Endodermal cell (in vitro differentiated cells): ENCODE data around the gene BOK. TPM values are rescaled to one million over a fixed set of nuclear protein-coding genes. Genes with fewer than 3 reads are reported as not detected.

Source experiments
- DNase-seq: peaks from one replicate; pipeline ENCODE4 v3.0.0-alpha.2; 2017
- H3K27ac ChIP-seq: 2 replicates; pipeline ENCODE4 v1.5.1; 2013; ENCODE audit warnings: mild to moderate bottlenecking, low read depth, low read length, moderate library complexity
- H3K27me3 ChIP-seq: 2 replicates; pipeline ENCODE4 v1.6.1; 2013; ENCODE audit warnings: mild to moderate bottlenecking, low read length, moderate library complexity; ENCODE audit not compliant: insufficient read depth, control insufficient read depth, poor library complexity, severe bottlenecking
- H3K36me3 ChIP-seq: 2 replicates; pipeline ENCODE4 v1.7.0; 2013; ENCODE audit warnings: mild to moderate bottlenecking, low read length, moderate library complexity; ENCODE audit not compliant: control insufficient read depth, insufficient read depth
- H3K4me1 ChIP-seq: one replicate; pipeline ENCODE4 v1.7.0; 2013; ENCODE audit warnings: low read length; ENCODE audit not compliant: control insufficient read depth, insufficient read depth
- H3K4me3 ChIP-seq: 2 replicates; pipeline ENCODE4 v1.5.1; 2013; ENCODE audit warnings: mild to moderate bottlenecking, low read length, moderate library complexity
- H3K9ac ChIP-seq: 2 replicates; pipeline ENCODE4 v1.6.1; 2013; ENCODE audit warnings: mild to moderate bottlenecking, low read length, moderate library complexity; ENCODE audit not compliant: poor library complexity, severe bottlenecking; ENCODE audit errors: extremely low read depth
- H3K9me3 ChIP-seq: 2 replicates; pipeline ENCODE4 v1.6.1; 2013; ENCODE audit warnings: mild to moderate bottlenecking, low read length, moderate library complexity; ENCODE audit not compliant: control insufficient read depth
- H3K27ac Mint-ChIP-seq: 2 replicates; pipeline ENCODE4 v1.8.0; 2020; ENCODE audit warnings: mixed read lengths
- H3K27me3 Mint-ChIP-seq: 2 replicates; pipeline ENCODE4 v1.8.0; 2021; ENCODE audit warnings: mild to moderate bottlenecking, mixed read lengths; ENCODE audit not compliant: insufficient read depth
- H3K36me3 Mint-ChIP-seq: 2 replicates; pipeline ENCODE4 v1.8.0; 2020; ENCODE audit warnings: low read depth, mixed read lengths
- H3K4me1 Mint-ChIP-seq: 2 replicates; pipeline ENCODE4 v1.8.0; 2020; ENCODE audit warnings: mixed read lengths
- H3K4me3 Mint-ChIP-seq: 2 replicates; pipeline ENCODE4 v1.8.0; 2020; ENCODE audit warnings: mild to moderate bottlenecking, moderate library complexity, mixed read lengths
- H3K9me3 Mint-ChIP-seq: 2 replicates; pipeline ENCODE4 v1.8.0; 2020; ENCODE audit warnings: mild to moderate bottlenecking, mixed read lengths
- CTCF ChIP-seq: fragments of 200-600 bp; sonication (generic); conservative IDR thresholded peaks from 2 replicates; pipeline ENCODE4 v1.5.0; 2021; ENCODE audit warnings: antibody characterized with exemption, mild to moderate bottlenecking
- WGBS, 2 experiments: methylation state at CpG; one replicate each; pipeline versions ENCODE4 v1.1.5 to v1.1.7; 2013; ENCODE audit warnings: missing lambda C conversion rate in 2 of 2, mixed read lengths in 1 of 2; ENCODE audit not compliant: insufficient coverage in 1 of 2, insufficient read length in 1 of 2; 5-methylcytosine and 5-hydroxymethylcytosine counted together
- total RNA-seq, 2 donors: library from RNA; stranded (reverse); fragmentation: NEBNext Ultra II Directional in 1 of 2; extraction: Animal tissue kit (Norgen Biotek cat#: 25700) in 1 of 2; gene quantifications; 2 replicates in 1 of 2; 3 replicates in 1 of 2; pipeline ENCODE4 v1.2.1, GENCODE V29; 2021

The BOK gene
- total RNA-seq, 2 donors from 2014 or later, result 23.4 to 24.5 TPM

GRCh38 chr2:241603686-241604085 lies 45.1 kb downstream of the BOK start:
- Mint-ChIP-seq H3K36me3 (peaks cover 44% of the 10 kb centered on the region), H3K27me3 (no peaks in the 10 kb centered on the region), H3K4me1 (no peaks in the 10 kb centered on the region), H3K27ac (no peak overlapping the region), H3K4me3 (no peak overlapping the region), H3K9me3 (no peaks in the 10 kb centered on the region)
- H3K27ac ChIP-seq, result no peak overlapping the region
- H3K27me3 ChIP-seq, result no peaks in the 10 kb centered on the region
- no peak for TF ChIP-seq CTCF
- H3K9me3 ChIP-seq, result no peaks in the 10 kb centered on the region
- H3K36me3 ChIP-seq, result peaks cover 36% of the 10 kb centered on the region
- DNase-seq, result no peak
- no peak overlapping the region for H3K4me3 ChIP-seq
- WGBS, 2 experiments, result 94 to 100% methylated on average over 3 to 5 of the region's 5 CpGs
- H3K4me1 ChIP-seq, result no peaks in the 10 kb centered on the region
- H3K9ac ChIP-seq, result no peak overlapping the region

GRCh38 chr2:241606186-241606585 lies 47.6 kb downstream of the BOK start:
- Histone ChIP-seq H3K4me3 (no peak overlapping the region), H3K4me1 (no peaks in the 10 kb centered on the region), H3K36me3 (peaks cover 21% of the 10 kb centered on the region), H3K9ac (no peak overlapping the region), H3K27ac (no peak overlapping the region), H3K27me3 (no peaks in the 10 kb centered on the region), H3K9me3 (no peaks in the 10 kb centered on the region)
- no peak overlapping the region for H3K27ac Mint-ChIP-seq
- H3K27me3 Mint-ChIP-seq, result no peaks in the 10 kb centered on the region
- WGBS, 2 experiments, result 96 to 99% methylated on average over 6 to 8 of the region's 8 CpGs
- H3K9me3 Mint-ChIP-seq, result no peaks in the 10 kb centered on the region
- no peak for TF ChIP-seq CTCF
- DNase-seq, result no peak
- peaks cover 26% of the 10 kb centered on the region for H3K36me3 Mint-ChIP-seq
- H3K4me3 Mint-ChIP-seq, result no peak overlapping the region
- peaks cover 2% of the 10 kb centered on the region for H3K4me1 Mint-ChIP-seq

GRCh38 chr2:241607162-241607885 lies 48.8 kb downstream of the BOK start:
- TF ChIP-seq CTCF, result no peak
- H3K27ac ChIP-seq, result no peak overlapping the region
- H3K4me3 ChIP-seq, result no peak overlapping the region
- no peaks in the 10 kb centered on the region for H3K27me3 ChIP-seq
- no peaks in the 10 kb centered on the region for H3K4me1 ChIP-seq
- H3K36me3 ChIP-seq, result peaks cover 21% of the 10 kb centered on the region
- no peaks in the 10 kb centered on the region for H3K27me3 Mint-ChIP-seq
- no peak overlapping the region for H3K4me3 Mint-ChIP-seq
- no peaks in the 10 kb centered on the region for H3K9me3 ChIP-seq
- 95 to 97% methylated on average over 17 to 27 of the region's 27 CpGs for WGBS, 2 experiments
- H3K4me1 Mint-ChIP-seq, result peaks cover 2% of the 10 kb centered on the region
- no peak overlapping the region for H3K27ac Mint-ChIP-seq
- no peak for DNase-seq
- H3K9me3 Mint-ChIP-seq, result no peaks in the 10 kb centered on the region
- H3K9ac ChIP-seq, result no peak overlapping the region
- H3K36me3 Mint-ChIP-seq, result peaks cover 18% of the 10 kb centered on the region
